OCI-LY1 (cell line): Measurements from ENCODE around the gene ZNF664.

Experiments
- CTCF ChIP-seq: fragments of 200-600 bp; sonication (generic), shearing (Covaris generic); IDR thresholded peaks from 2 replicates; pipeline ENCODE4 v1.5.1; 2017; ENCODE audit warnings: mild to moderate bottlenecking, antibody characterized with exemption, low read length, moderate library complexity, mixed read lengths
- EZH2 ChIP-seq: fragments of 200-600 bp; sonication (generic), shearing (Covaris generic); IDR thresholded peaks from 2 replicates; pipeline ENCODE4 v1.8.0; 2017; ENCODE audit warnings: borderline replicate concordance, mixed run types, mild to moderate bottlenecking, antibody characterized with exemption, low read length, moderate library complexity, mixed read lengths

GRCh38 chr12:124028555-124028925 lies 55.5 kb downstream of the ZNF664 start:
- TF ChIP-seq CTCF: no peak
- no peak for TF ChIP-seq EZH2
